GM21526 (cell line): ENCODE results near the gene SCGB2A2.

Experiments used
- ATAC-seq: cut with Tn5 transposase; IDR thresholded peaks from one replicate; pipeline ENCODE4 v1.9.1; 2021; ENCODE audit warnings: moderate library complexity; ENCODE audit not compliant: unreplicated experiment, low FRiP score

Gene SCGB2A2

DNA sequence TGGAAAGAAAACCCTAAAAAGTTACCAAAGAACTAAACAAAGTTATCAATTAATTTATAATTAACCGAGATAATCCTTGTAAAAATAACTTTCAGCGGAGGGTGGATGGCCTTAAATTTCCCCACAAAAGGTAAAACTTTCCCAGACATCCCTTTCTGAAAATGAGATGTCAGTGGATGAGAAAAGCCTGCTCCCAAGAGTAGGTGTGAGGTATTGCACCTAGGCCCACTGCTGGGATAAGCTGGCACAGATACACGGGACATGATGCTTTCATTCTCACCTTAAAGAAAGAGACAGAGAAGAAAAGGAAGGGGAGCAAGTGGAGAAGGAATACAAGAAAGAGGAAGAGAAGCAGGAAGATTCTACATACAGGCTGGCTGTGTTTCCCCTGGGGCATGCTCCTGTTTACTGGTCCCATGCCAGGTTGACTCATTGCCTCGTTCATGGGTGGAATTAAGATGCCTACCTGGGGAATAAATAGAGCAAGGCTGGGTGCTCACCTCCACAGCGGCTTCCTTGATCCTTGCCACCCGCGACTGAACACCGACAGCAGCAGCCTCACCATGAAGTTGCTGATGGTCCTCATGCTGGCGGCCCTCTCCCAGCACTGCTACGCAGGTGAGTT, at the start of gene SCGB2A2:
TSS of gene SCGB2A2 (plus strand) at position 505 of the 625 bp plus-strand sequence. CDS start at position 564, 59 bp downstream.
- no peak for ATAC-seq

DNA sequence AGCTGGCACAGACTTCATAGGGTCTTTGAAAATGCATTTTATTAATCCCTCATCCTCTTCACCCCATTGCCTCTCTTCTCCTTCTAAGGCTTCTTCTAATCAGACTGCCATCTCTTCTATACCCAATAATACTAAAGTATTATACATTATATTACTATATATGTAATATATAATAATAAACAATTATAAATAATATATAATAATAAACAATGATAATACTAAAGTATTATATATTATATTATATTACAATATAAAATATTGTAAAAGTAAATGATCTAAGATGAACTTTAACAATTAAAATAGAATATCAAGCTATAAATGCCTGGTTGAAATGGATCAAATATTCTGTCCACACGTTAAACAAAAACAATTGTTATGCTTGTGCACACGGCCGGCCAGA, 48.5 kb upstream of the SCGB2A2 start:
- no peak for ATAC-seq

DNA sequence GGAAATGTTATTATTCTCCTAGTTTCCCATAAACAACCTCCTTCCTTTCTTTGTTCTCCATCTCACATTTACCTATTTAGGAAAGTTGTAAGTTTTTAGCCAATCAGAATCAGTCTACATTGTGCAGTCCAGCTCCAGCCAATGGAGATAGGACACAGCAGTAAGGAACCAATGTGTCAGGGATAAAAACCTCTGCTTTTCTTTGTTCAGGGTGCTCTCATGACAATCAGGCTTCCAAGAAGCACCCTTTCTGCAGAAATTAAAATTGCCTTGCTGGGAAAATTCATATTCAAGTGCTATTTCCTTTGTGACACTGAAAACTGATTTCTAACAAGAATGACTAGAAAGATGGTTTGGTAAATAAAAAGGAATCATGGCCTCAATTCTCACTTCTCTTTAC, 46.9 kb upstream of the SCGB2A2 start:
- ATAC-seq, result no peak

DNA sequence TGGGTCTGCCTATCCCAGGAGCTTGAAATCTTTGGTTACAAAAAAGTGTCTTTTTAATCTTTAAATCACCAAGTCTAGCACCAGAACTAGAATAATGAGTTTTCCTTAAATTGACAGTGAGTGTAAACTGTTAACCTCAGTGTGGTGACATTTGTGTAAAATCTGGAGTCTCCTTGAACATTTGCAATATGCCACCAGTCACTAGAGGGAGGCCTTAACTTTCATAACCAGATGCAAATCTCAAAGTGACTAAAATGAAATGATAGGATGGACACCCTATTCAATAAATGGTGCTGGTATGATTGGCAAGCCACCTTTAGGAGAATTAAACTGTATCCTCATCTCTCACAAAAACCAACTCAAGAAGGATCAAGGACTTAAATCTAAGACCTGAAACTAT, 36.2 kb upstream of the SCGB2A2 start:
- ATAC-seq, result no peak

- ATAC-seq, result no peak
These were observed 33.8 kb upstream of the SCGB2A2 start for GRCh38 chr11:62236187-62236586.

DNA sequence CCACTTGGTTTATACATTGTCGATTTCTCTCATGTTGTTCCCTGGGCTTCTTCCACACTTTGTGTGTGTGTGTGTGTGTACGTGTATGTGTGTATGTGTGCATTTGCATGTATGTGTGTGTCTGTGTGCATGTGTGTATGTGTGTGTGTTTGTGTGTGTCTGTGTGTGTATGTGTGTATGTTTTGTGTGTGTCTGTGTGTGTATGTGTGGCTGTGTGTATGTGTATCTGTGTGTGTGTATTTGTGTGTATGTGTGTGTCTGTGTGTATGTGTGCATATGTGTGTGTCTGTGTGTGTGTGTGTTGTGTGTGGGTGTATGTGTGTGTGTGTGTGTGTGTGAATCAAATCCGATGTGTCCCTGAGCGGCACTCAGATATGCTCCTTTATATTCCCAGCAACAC, 32.5 kb upstream of the SCGB2A2 start:
- no peak for ATAC-seq

DNA sequence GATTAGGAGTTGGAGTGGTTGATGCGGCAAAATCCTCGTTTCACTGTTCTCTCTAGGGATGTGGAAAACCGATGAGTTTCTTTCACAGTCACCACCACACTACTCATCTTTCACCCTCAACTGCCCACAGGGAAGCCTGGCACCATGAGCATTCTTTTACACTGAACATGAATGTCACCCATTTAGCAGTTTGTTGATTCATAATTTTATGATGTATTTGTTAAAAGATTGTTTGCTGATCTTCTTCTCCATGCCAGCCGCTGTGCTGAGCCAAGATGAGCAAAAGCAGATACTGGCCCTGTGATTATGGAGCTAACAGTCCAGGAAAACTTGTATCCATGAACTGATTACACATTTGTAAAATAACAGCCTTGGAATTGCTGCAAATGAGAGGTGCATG, 31.8 kb upstream of the SCGB2A2 start:
- no peak for ATAC-seq

- ATAC-seq, result no peak
These were observed 28.9 kb upstream of the SCGB2A2 start for GRCh38 chr11:62241095-62241494.

DNA sequence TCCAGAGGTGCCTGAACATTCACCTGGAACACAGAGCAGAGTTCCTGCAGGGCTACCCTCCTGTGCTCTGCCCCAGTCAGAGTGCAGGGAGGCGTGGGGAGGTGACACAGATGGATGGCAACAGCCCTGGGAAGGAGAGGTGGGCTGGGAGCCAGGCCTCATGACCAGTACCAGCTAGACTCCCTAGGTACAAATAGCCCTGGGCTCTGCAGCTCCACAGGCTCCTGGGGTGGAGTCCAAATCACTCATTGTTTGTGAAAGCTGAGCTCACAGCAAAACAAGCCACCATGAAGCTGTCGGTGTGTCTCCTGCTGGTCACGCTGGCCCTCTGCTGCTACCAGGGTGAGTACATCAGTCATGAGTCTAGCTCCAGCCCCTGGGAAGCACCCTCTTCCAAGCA, 27.9 kb upstream of the SCGB2A2 start, which contains the start of gene SCGB1D2:
TSS of gene SCGB1D2 (plus strand) at position 219 of the 400 bp plus-strand sequence. CDS start at position 288, 69 bp downstream.
- ATAC-seq, result no peak

DNA sequence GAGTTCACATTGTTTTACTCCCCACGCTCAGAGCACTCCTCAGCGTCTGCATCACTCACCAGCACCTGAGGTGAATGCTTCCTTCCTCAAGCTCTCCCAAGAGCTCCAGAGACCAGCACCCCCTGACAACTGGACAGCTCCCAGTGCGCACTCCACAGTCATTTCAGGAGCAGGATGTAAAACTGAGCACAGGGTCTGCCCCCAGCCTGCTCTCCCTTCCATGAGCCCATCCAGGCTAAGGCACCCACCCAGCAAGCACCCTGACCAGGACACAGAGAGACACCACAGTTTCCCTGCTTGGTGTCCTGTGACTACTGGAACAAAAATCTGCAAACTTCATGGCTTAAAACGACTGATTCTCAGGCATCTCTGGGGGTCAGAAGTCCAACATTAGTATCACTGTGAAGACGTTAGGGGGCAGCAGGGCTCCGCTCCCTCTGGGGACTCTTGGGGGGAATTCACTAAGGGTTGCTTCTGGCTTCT, 24.6 kb upstream of the SCGB2A2 start:
- ATAC-seq, result no peak

GRCh38 chr11:62251698-62252097, 18.3 kb upstream of the SCGB2A2 start:
- no peak for ATAC-seq

DNA sequence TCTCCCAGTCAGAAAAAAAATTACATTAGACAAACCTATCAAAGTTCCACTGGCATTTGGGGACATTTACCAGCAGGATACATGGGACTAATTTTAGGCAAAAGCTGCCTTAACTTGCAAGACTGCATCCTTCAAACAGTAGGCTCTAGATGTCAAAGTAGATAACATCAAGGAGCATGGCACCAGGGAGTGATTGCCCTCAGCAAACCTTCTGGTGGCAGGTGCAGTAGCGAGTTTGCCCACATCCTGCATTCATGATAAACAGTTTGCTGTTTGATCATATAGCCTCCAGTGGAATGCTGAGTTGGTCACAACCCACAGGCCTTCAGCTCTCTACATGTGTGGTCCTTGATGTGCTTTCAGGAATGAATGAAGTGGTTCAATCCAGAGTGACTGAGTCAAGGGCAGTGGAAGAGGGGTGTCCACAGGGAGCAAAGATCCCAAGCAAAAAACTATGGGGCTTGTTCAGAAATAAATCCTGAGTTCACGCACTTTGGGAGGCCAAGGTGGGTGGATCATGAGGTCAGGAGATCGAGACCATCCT, 15.9 kb upstream of the SCGB2A2 start:
- ATAC-seq, result no peak

GRCh38 chr11:62256281-62256680, 13.7 kb upstream of the SCGB2A2 start:
- no peak for ATAC-seq

DNA sequence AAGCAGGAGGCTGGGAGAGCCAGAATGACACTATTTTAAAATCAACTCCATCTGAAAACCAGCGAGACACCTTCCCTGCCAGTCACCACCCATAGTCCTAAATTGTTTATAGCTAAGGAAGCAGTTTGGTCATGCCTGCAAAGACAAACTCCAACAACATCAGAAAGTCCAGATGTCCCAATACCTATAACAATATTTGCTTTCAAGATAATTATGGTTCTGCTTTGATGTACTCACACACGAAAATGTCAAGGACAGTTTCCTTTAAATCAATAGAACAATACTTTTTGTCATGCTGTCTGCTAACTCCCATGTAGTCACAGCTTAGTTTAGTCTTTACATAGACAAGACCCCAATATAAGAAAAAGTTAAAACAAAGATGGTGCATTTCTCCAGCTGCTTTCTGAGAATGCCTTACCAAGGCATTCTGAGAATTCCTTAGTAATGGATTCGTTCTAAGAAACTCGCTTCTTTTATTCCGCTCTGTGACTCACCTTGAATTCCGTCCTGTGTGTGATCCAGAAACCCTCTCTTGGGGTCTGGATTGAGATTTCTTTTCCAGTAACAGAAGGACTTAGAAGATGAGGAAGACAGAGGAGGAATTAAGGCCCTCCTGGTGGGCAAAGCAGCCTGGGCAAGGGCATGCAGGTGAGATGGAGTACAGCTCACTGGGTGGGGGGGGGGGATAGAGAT, 9.6 kb upstream of the SCGB2A2 start:
- ATAC-seq, result no peak

DNA sequence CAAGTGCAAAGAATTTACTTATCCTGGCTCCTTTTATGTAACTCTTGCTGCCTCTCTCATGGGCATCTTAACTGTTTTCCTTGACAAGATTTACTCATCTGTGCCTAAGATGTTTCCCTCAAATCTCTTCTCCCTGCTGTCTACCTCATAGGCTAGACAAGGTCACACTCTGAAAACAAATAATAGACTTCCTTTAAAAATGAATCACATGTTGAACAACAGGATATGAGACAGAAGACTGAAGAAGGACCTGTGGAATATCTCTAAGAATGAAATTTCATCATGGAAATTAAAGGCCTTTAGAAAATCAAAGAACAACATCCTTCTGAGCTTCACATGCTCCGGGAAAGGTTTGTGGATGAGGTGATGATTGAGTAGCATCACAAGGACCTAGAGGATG, 6.0 kb upstream of the SCGB2A2 start:
- ATAC-seq, result no peak

DNA sequence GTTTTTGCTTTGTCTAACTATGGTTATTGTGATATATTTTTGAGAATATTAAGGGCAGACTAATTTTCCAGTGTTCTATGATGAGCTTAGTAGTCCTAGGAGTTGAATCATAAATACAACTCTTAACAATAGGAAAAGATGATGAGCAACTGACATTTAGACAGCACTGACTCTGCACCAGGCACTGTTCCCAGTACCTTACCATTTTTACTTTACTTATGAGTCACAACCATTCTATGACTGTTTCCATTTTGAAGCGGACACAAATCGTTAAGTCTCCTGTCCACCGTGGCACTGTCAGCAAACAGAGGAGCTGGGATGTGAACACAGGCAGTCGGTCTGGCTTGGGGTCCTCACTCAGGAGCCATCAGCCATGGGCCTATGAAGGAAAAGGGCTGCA, 3.4 kb upstream of the SCGB2A2 start:
- ATAC-seq, result no peak

DNA sequence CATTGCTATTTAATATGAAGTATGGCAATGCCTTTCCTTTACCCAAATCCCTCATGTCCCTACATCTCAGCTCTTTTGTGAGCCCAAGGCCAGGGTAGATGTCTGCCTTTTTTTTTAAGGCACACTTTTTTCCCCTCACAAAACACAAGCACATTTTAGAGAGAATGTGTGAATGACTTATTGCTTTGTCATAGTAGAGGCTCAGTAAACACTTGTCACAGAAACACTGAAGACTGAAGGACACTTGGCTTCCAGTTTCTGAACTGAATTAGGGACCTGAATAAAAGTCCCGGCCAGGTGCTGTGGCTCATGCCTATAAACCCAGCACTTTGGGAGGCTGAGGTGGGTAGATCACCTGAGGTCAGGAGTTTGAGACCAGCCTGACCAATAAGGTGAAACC, 2.9 kb upstream of the SCGB2A2 start:
- no peak for ATAC-seq

- no peak for ATAC-seq
These were observed 2.4 kb upstream of the SCGB2A2 start for GRCh38 chr11:62267576-62267975.

DNA sequence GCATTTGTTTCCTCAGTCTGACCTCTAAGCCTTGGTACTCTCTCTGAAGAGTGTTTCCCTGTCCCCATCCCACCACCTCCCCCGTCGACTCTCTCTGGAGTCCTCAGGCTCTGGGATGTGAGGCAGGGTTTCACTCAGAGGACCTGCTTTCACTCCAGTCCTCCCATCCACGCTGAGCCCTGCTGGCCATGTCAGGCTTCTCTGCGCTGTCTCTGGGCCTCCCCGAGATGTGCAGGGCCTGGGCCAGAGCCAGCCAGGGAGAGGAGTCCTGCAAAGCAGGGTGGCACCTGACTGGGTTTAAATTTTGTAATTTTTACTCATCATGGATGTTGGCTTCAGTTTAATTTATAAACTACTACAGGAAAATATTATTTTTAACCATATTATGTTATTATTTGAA, 3.3 kb downstream of the SCGB2A2 start:
- ATAC-seq, result no peak

- ATAC-seq, result no peak
These were observed 3.9 kb downstream of the SCGB2A2 start for GRCh38 chr11:62273789-62274275.

DNA sequence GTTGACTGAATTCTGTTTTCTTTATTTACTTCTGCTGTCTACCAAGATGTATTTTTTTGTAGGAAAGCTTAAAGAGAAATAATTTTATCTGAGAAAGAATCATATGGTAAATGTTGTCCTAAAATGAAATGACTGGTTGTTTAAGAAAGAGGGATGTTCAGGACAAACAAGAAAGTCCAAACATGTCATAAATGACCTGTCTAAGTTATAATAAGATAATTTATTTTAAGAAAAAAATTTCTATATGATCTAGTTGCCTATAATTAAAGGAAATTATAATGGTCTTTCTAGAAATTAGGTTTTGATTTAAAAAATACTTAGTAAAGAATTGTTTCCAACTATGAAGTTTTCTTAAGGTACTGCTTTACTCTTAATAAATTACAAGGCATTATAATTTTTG, 10.5 kb downstream of the SCGB2A2 start:
- ATAC-seq, result no peak

- no peak for ATAC-seq
These were observed 25.5 kb downstream of the SCGB2A2 start for GRCh38 chr11:62295504-62295903.
